Testis (tissue), 3 donors: ENCODE results near the gene TMEM120B. TPM values are rescaled to one million over a fixed set of nuclear protein-coding genes. Genes with fewer than 3 reads are reported as not detected.

ENCODE experiments used
- DNase-seq: peaks from one replicate; pipeline ENCODE4 v3.0.0-alpha.2; 2019
- H3K27ac ChIP-seq, 2 donors: fragments of 200-600 bp; sonication (generic); one replicate each; pipeline ENCODE4 v1.5.1; 2019
- H3K27me3 ChIP-seq: fragments of 200-600 bp; sonication (generic); one replicate; pipeline ENCODE4 v1.5.1; 2019
- H3K36me3 ChIP-seq: fragments of 200-600 bp; sonication (generic); one replicate; pipeline ENCODE4 v1.5.1; 2017; ENCODE audit warnings: low read depth; ENCODE audit errors: missing control alignments
- H3K4me1 ChIP-seq: fragments of 200-600 bp; sonication (generic); one replicate; pipeline ENCODE4 v1.5.1; 2019
- H3K4me3 ChIP-seq, 2 donors: fragments of 200-600 bp; sonication (generic); one replicate each; pipeline ENCODE4 v1.5.1; 2017 to 2019
- H3K9me3 ChIP-seq: fragments of 200-600 bp; sonication (generic); one replicate; pipeline ENCODE4 v1.5.1; 2017
- POLR2A ChIP-seq: fragments of 450-650 bp; IDR thresholded peaks from one replicate; pipeline ENCODE4 v1.6.1; 2017; ENCODE audit warnings: antibody characterized with exemption, mild to moderate bottlenecking, moderate library complexity
- WGBS, 2 donors: methylation state at CpG; one replicate each; pipeline ENCODE4 v1.1.5; 2018; 5-methylcytosine and 5-hydroxymethylcytosine counted together
- intact Hi-C: fragments of 100-400 bp; cut with DNase I; formaldehyde crosslinking; loops from one replicate; pipeline ENCODE4 v1.15.1; 2023; ENCODE audit warnings: low total_unique reads
- polyA plus RNA-seq: library from polyadenylated mRNA; stranded (reverse); fragments of 350-450 nt; fragmentation: Illumina TruSeq; extraction: RNeasy Lipid Tissue Mini Kit (QIAGEN cat#74804); gene quantifications from one replicate; pipeline ENCODE4 v1.2.3, GENCODE V29; 2014; ENCODE audit warnings: low read depth, low replicate concordance; ENCODE audit not compliant: insufficient read depth
- total RNA-seq, 2 donors: library from RNA; depleted of rRNA; stranded (reverse); fragments of >200 nt; gene quantifications; one replicate each; pipeline ENCODE4 v1.2.3, GENCODE V29; 2016
- TF ChIP-seq, protein P1 (sequence below), 3 experiments: fragments of 450-650 bp in 2 of 3; fragments of 200-600 bp in 1 of 3; sonication (generic) in 1 of 3; IDR thresholded peaks; one replicate each; pipeline ENCODE4 v1.5.1; 2016 to 2019; ENCODE audit warnings: antibody characterized with exemption in 3 of 3, mild to moderate bottlenecking in 2 of 3, moderate library complexity in 1 of 3

Gene TMEM120B
- total and polyA plus RNA-seq, 3 donors from 2014 or later: 4.9 to 17.2 (median 16.9) TPM

DNA sequence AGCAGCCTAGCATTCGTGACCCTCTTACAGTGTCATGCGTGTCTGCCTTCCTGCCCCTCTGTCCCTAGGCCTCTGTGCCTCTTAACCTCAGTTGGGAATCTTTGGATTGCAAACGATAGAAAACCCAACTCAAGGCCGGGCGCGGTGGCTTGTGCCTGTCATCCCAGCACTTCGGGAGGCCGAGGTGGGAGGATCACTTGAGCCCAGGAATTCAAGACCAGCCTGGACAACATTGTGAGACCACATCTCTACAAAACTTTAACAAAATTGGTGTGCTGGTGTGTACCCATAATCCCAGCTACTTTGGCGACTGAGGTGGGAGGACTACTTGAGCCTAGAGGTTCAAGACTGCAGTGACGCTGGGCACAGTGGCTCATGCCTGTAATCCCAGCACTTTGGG, 36.7 kb downstream of the TMEM120B start:
- 82 to 86% methylated on average over 9 to 10 of the region's 10 CpGs for WGBS, 2 donors
- H3K4me1 ChIP-seq: peaks cover 9% of the 10 kb centered on the region
- TF ChIP-seq, protein P1, sequence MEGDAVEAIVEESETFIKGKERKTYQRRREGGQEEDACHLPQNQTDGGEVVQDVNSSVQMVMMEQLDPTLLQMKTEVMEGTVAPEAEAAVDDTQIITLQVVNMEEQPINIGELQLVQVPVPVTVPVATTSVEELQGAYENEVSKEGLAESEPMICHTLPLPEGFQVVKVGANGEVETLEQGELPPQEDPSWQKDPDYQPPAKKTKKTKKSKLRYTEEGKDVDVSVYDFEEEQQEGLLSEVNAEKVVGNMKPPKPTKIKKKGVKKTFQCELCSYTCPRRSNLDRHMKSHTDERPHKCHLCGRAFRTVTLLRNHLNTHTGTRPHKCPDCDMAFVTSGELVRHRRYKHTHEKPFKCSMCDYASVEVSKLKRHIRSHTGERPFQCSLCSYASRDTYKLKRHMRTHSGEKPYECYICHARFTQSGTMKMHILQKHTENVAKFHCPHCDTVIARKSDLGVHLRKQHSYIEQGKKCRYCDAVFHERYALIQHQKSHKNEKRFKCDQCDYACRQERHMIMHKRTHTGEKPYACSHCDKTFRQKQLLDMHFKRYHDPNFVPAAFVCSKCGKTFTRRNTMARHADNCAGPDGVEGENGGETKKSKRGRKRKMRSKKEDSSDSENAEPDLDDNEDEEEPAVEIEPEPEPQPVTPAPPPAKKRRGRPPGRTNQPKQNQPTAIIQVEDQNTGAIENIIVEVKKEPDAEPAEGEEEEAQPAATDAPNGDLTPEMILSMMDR (IDR thresholded peaks at IDR 0.05): no peak
- no peak for TF ChIP-seq POLR2A
- intact Hi-C loops: no loop called here
- DNase-seq: no peak
- H3K27me3 ChIP-seq: no peaks in the 10 kb centered on the region
- H3K4me3 ChIP-seq: no peak overlapping the region
- no peaks in the 10 kb centered on the region for H3K36me3 ChIP-seq
- H3K9me3 ChIP-seq: no peaks in the 10 kb centered on the region
- H3K27ac ChIP-seq: no peak overlapping the region

DNA sequence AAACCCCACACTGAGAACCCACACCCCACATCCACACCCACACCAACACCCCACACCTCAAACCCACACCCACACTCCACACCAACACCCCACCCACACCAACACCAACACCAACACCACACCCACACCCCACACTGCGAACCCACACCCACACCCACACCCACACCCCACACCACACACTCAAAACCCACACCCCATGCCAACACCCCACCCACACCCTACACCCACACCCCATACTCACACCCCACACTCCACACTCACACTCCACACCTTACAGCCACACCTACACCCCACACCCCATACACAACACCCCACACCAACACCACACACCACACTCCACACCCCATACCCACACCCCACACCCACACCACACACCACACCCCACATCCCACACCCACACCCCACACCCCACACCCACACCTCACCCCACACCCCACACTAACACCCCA, 38.0 kb downstream of the TMEM120B start:
- no peaks in the 10 kb centered on the region for H3K9me3 ChIP-seq
- H3K4me1 ChIP-seq: peaks cover 9% of the 10 kb centered on the region
- no peak overlapping the region for H3K4me3 ChIP-seq
- H3K27ac ChIP-seq: no peak overlapping the region
- intact Hi-C loops: no loop called here
- H3K27me3 ChIP-seq: no peaks in the 10 kb centered on the region
- H3K36me3 ChIP-seq: no peaks in the 10 kb centered on the region
- DNase-seq: no peak
- no peak for TF ChIP-seq POLR2A
- TF ChIP-seq, protein P1 (IDR thresholded peaks at IDR 0.05): no peak
- 0% methylated on average over 1 of the region's 1 CpG for WGBS, 2 donors

DNA sequence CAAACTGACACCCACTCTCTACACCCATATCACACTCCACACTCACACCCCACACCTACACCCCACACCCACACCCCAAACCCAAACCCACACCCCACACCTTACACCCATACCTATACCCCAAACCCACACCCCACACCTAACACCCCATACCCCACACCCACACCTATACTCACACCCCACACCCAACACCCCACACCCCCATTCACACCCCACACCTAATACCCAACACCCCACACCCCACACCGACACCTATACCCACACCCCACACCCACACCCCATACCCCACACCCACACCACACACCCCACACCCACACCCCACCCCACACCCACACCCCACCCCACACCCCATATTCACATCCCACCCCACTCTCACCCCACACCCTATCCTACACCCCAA, 38.5 kb downstream of the TMEM120B start:
- Histone ChIP-seq H3K4me3 (no peak overlapping the region), H3K27ac (no peak overlapping the region), H3K27me3 (no peaks in the 10 kb centered on the region), H3K36me3 (no peaks in the 10 kb centered on the region), H3K9me3 (no peaks in the 10 kb centered on the region), H3K4me1 (peaks cover 9% of the 10 kb centered on the region)
- intact Hi-C loops: no loop called here
- TF ChIP-seq POLR2A: no peak
- TF ChIP-seq, protein P1 (IDR thresholded peaks at IDR 0.05): no peak
- no peak for DNase-seq
- WGBS, 2 donors: 100% methylated on average over 1 of the region's 1 CpG

DNA sequence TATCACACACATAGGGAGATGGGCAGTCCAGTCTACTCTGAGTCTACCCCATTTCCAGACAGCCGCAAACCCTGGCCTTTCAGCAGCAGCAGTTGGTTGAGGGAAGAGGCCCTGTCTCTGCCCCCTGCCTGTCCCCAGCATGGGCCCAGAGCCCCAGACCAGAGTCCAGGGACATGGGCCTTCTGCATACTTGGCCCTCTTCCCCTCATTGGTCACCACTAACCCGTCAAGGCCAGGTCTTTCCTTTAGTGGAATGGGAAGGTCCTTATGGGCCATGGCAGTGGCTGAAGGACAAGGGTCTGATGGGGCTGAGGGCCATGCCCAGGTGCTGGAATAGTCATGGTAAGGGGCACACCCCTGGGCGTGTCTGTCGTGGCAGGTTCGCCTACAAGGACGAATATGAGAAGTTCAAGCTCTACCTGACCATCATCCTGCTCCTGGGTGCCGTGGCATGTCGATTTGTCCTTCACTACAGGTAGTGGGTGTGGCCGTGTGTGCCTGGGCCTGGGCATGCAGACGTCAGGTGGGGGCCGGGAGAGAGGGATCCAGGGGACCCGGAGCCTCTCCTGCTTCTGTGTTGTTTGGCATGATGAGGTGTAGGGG, 39.3 kb downstream of the TMEM120B start:
- intact Hi-C loops: no loop called here
- no peak for DNase-seq
- no peak for TF ChIP-seq POLR2A
- TF ChIP-seq, protein P1 (IDR thresholded peaks at IDR 0.05): no peak
- H3K4me3 ChIP-seq: no peak overlapping the region
- no peak overlapping the region for H3K27ac ChIP-seq
- H3K9me3 ChIP-seq: no peaks in the 10 kb centered on the region
- peaks cover 9% of the 10 kb centered on the region for H3K4me1 ChIP-seq
- 98 to 99% methylated on average over 5 to 12 of the region's 12 CpGs for WGBS, 2 donors
- H3K27me3 ChIP-seq: no peaks in the 10 kb centered on the region
- H3K36me3 ChIP-seq: no peaks in the 10 kb centered on the region

DNA sequence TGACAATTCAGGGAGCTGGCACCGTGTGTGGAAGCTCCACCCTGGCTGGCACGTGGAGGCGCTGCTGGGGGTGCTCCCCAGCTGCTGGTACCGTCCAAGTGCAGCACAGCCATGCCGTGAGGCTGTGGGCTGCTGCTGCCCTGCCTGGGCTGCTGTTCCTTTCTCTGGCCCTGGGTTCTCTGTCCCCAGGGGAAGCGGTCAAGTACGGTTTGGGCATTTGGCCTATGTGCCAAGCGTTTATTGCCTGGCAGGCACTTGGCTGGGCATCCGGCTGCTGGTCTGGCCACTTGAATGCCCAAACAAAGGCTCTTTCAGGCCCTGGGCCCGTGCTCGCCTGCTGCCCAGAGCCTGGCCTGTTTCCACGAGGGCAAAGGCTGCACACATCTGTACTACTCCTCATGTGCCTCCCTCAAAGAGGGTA, 41.3 kb downstream of the TMEM120B start:
- Histone ChIP-seq H3K9me3 (no peaks in the 10 kb centered on the region), H3K36me3 (no peaks in the 10 kb centered on the region), H3K4me1 (peaks cover 2% of the 10 kb centered on the region), H3K27me3 (no peaks in the 10 kb centered on the region), H3K27ac (no peak overlapping the region), H3K4me3 (no peak overlapping the region)
- intact Hi-C loops: no loop called here
- peak; percentile 79 for DNase-seq
- TF ChIP-seq, protein P1 (IDR thresholded peaks at IDR 0.05): no peak
- TF ChIP-seq POLR2A: no peak
- 61 to 72% methylated on average over 8 to 10 of the region's 12 CpGs for WGBS, 2 donors
